HL-60 (cell line): ENCODE data around the gene TRPM4.

Experiments used
- CTCF ChIP-seq: IDR thresholded peaks from one replicate; pipeline ENCODE4 v1.5.1; 2011; ENCODE audit warnings: low read length, control low read depth, inconsistent platforms; ENCODE audit not compliant: insufficient read depth
- GABPA ChIP-seq: IDR thresholded peaks from 2 replicates; pipeline ENCODE4 v1.6.1; 2012; ENCODE audit warnings: low read depth
- POLR2AphosphoS5 ChIP-seq: IDR thresholded peaks from 2 replicates; pipeline ENCODE4 v1.6.1; 2012; ENCODE audit warnings: low read depth

DNA sequence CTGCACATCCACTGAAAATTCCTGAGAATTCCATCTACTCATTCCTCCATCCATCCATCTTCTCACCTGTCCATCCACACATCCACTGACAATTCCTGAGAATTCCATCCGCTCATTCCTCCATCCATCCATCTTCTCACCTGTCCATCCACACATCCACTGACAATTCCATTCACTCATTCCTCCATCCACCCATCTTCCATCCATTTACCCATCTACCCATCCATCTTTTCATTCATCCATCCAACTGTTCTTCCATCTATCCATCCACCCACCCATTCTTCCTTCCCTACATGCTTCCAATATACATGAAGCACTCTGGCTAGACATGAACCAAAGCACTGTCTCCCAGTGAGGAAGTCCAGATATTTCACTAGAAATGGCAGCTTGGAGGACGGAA is 15.6 kb downstream of the TRPM4 start:
- TF ChIP-seq CTCF, result no peak
- TF ChIP-seq POLR2AphosphoS5, result no peak
- no peak for TF ChIP-seq GABPA
